H9 (cell line): ENCODE data around the gene SPEM3. TPM values are rescaled to one million over a fixed set of nuclear protein-coding genes. Genes with fewer than 3 reads are reported as not detected.

Source experiments
- DNase-seq: peaks from one replicate; pipeline ENCODE4 v3.0.0-alpha.2; 2017
- H2AFZ ChIP-seq: one replicate; pipeline ENCODE4 v1.6.1; 2013; ENCODE audit warnings: mild to moderate bottlenecking, low read length, control low read depth, moderate library complexity
- H2AK5ac ChIP-seq: 2 replicates; pipeline ENCODE4 v1.6.1; 2013; ENCODE audit warnings: low read length, control low read depth, mixed read lengths; ENCODE audit not compliant: insufficient read length
- H2BK120ac ChIP-seq: one replicate; pipeline ENCODE4 v1.6.1; 2013; ENCODE audit warnings: low read depth, mild to moderate bottlenecking, low read length, control low read depth, inconsistent platforms; ENCODE audit not compliant: poor library complexity, severe bottlenecking
- H2BK12ac ChIP-seq: 2 replicates; pipeline ENCODE4 v1.6.1; 2013; ENCODE audit warnings: low read length, control low read depth, mixed read lengths, low read depth; ENCODE audit not compliant: insufficient read length
- H2BK15ac ChIP-seq: 2 replicates; pipeline ENCODE4 v1.6.1; 2013; ENCODE audit warnings: low read depth, low read length, control low read depth
- H2BK20ac ChIP-seq: one replicate; pipeline ENCODE4 v1.6.1; 2013; ENCODE audit warnings: low read depth, mild to moderate bottlenecking, low read length, control low read depth, inconsistent platforms; ENCODE audit not compliant: poor library complexity, severe bottlenecking
- H2BK5ac ChIP-seq: 2 replicates; pipeline ENCODE4 v1.6.1; 2013; ENCODE audit warnings: low read length, control low read depth, mixed read lengths; ENCODE audit not compliant: insufficient read length
- H3K14ac ChIP-seq: 2 replicates; pipeline ENCODE4 v1.6.1; 2013; ENCODE audit warnings: low read length, control low read depth; ENCODE audit not compliant: insufficient read depth
- H3K18ac ChIP-seq: 2 replicates; pipeline ENCODE4 v1.6.1; 2013; ENCODE audit warnings: low read depth, mild to moderate bottlenecking, mixed read lengths, low read length, control low read depth; ENCODE audit not compliant: insufficient read length
- H3K23ac ChIP-seq: 2 replicates; pipeline ENCODE4 v1.6.1; 2013; ENCODE audit warnings: low read length, control low read depth, mixed read lengths, low read depth; ENCODE audit not compliant: insufficient read length
- H3K23me2 ChIP-seq: 2 replicates; pipeline ENCODE4 v1.6.1; 2013; ENCODE audit warnings: low read depth, mild to moderate bottlenecking, mixed read lengths, low read length, control low read depth; ENCODE audit not compliant: insufficient read length, poor library complexity, severe bottlenecking
- H3K27ac ChIP-seq: 2 replicates; pipeline ENCODE4 v1.5.1; 2013; ENCODE audit warnings: low read length, control low read depth, mixed read lengths, low read depth; ENCODE audit not compliant: insufficient read length
- H3K27me3 ChIP-seq: 2 replicates; pipeline ENCODE4 v1.6.1; 2013; ENCODE audit warnings: low read length, control low read depth, inconsistent platforms; ENCODE audit not compliant: insufficient read depth
- H3K4ac ChIP-seq: 2 replicates; pipeline ENCODE4 v1.6.1; 2013; ENCODE audit warnings: low read depth, mild to moderate bottlenecking, control low read depth, inconsistent platforms, low read length, moderate library complexity
- H3K4me1 ChIP-seq: 2 replicates; pipeline ENCODE4 v1.6.1; 2013; ENCODE audit warnings: low read length, control low read depth, inconsistent platforms; ENCODE audit not compliant: insufficient read depth
- H3K4me2 ChIP-seq: 2 replicates; pipeline ENCODE4 v1.6.1; 2013; ENCODE audit warnings: low read length, control low read depth, mixed read lengths; ENCODE audit not compliant: insufficient read length, insufficient read depth
- H3K56ac ChIP-seq: 2 replicates; pipeline ENCODE4 v1.6.1; 2013; ENCODE audit warnings: low read depth, mild to moderate bottlenecking, mixed read lengths, low read length, control low read depth; ENCODE audit not compliant: insufficient read length
- H3K79me1 ChIP-seq: 2 replicates; pipeline ENCODE4 v1.6.1; 2013; ENCODE audit warnings: low read depth, mild to moderate bottlenecking, moderate library complexity, low read length, control low read depth, inconsistent platforms; ENCODE audit not compliant: insufficient read depth, poor library complexity, severe bottlenecking
- H3K79me2 ChIP-seq: 2 replicates; pipeline ENCODE4 v1.6.1; 2013; ENCODE audit warnings: low read length, control low read depth, inconsistent platforms; ENCODE audit not compliant: insufficient read depth
- H3K9ac ChIP-seq: 2 replicates; pipeline ENCODE4 v1.6.1; 2013; ENCODE audit warnings: low read length, control low read depth, mixed read lengths; ENCODE audit not compliant: insufficient read length; ENCODE audit errors: extremely low read depth
- H3K9me3 ChIP-seq: one replicate; pipeline ENCODE4 v1.6.1; 2013; ENCODE audit warnings: low read depth, low read length, inconsistent platforms; ENCODE audit not compliant: control insufficient read depth
- H3T11ph ChIP-seq: one replicate; pipeline ENCODE4 v1.6.1; 2013; ENCODE audit warnings: mild to moderate bottlenecking, low read length, control low read depth, inconsistent platforms
- H4K20me1 ChIP-seq: one replicate; pipeline ENCODE4 v1.6.1; 2013; ENCODE audit not compliant: control insufficient read depth, insufficient read length, insufficient read depth
- H4K5ac ChIP-seq: 2 replicates; pipeline ENCODE4 v1.6.1; 2013; ENCODE audit warnings: low read depth, mild to moderate bottlenecking, mixed read lengths, low read length, control low read depth; ENCODE audit not compliant: insufficient read length
- H4K8ac ChIP-seq: replicated peaks from 2 replicates; pipeline ENCODE4 v1.6.1; 2013; ENCODE audit warnings: low read length, control low read depth, mixed read lengths, low read depth; ENCODE audit not compliant: insufficient read length
- H4K91ac ChIP-seq: 2 replicates; pipeline ENCODE4 v1.6.1; 2013; ENCODE audit warnings: low read depth, mild to moderate bottlenecking, moderate library complexity, mixed read lengths, low read length, control low read depth; ENCODE audit not compliant: insufficient read length
- H3K27ac Mint-ChIP-seq, 3 experiments: 2 replicates in 2 of 3; 3 replicates in 1 of 3; pipeline ENCODE4 v1.8.0; 2020 to 2021; ENCODE audit warnings: mixed read lengths in 3 of 3, mild to moderate bottlenecking in 1 of 3, moderate library complexity in 1 of 3
- H3K27me3 Mint-ChIP-seq: 2 replicates; pipeline ENCODE4 v1.8.0; 2021; ENCODE audit warnings: low read depth, mild to moderate bottlenecking, moderate library complexity, mixed read lengths
- H3K36me3 Mint-ChIP-seq, 3 experiments: 2 replicates in 2 of 3; 3 replicates in 1 of 3; pipeline ENCODE4 v1.8.0; 2020 to 2021; ENCODE audit warnings: low read depth in 3 of 3, mixed read lengths in 3 of 3; ENCODE audit not compliant: insufficient read depth in 1 of 3
- H3K4me1 Mint-ChIP-seq, 2 experiments: 2 replicates each; pipeline ENCODE4 v1.8.0; 2020; ENCODE audit warnings: mixed read lengths in 2 of 2
- H3K4me3 Mint-ChIP-seq, 2 experiments: 2 replicates in 1 of 2; 3 replicates in 1 of 2; pipeline ENCODE4 v1.8.0; 2020 to 2021; ENCODE audit warnings: mild to moderate bottlenecking in 2 of 2, mixed read lengths in 2 of 2, moderate library complexity in 1 of 2
- H3K9me3 Mint-ChIP-seq, 2 experiments: 2 replicates in 1 of 2; 3 replicates in 1 of 2; pipeline ENCODE4 v1.8.0; 2020; ENCODE audit warnings: mild to moderate bottlenecking in 2 of 2, mixed read lengths in 2 of 2, moderate library complexity in 1 of 2
- WGBS: extraction: QIAGEN DNeasy Blood & Tissue Kit; methylation state at CpG from one replicate; pipeline ENCODE4 v1.1.7; 2013; ENCODE audit warnings: missing lambda C conversion rate, low lambda C conversion rate, mixed read lengths; ENCODE audit not compliant: insufficient read length; ENCODE audit errors: extremely low coverage; 5-methylcytosine and 5-hydroxymethylcytosine counted together
- total RNA-seq: library from RNA; stranded (reverse); gene quantifications from 2 replicates; pipeline ENCODE4 v1.2.1, GENCODE V29; 2021
- TF ChIP-seq, protein P1 (sequence below): fragments of 200-600 bp; sonication (generic); conservative IDR thresholded peaks from 3 replicates; pipeline ENCODE4 v1.8.0; 2021; ENCODE audit warnings: antibody characterized with exemption, mild to moderate bottlenecking

Gene SPEM3
- total RNA-seq, 1 experiment from 2014 or later: not detected

DNA sequence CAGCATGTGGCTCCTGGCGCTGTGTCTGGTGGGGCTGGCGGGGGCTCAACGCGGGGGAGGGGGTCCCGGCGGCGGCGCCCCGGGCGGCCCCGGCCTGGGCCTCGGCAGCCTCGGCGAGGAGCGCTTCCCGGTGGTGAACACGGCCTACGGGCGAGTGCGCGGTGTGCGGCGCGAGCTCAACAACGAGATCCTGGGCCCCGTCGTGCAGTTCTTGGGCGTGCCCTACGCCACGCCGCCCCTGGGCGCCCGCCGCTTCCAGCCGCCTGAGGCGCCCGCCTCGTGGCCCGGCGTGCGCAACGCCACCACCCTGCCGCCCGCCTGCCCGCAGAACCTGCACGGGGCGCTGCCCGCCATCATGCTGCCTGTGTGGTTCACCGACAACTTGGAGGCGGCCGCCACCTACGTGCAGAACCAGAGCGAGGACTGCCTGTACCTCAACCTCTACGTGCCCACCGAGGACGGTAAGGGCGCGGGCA, 20.4 kb upstream of the SPEM3 start:
- Histone ChIP-seq H2BK20ac (no peak overlapping the region), H3K23ac (no peak overlapping the region), H3K23me2 (peaks cover 5% of the 10 kb centered on the region), H3K9ac (no peak overlapping the region), H3K14ac (no peak overlapping the region), H3K18ac (no peak overlapping the region), H2BK120ac (no peak overlapping the region), H3K27ac (no peak overlapping the region), H4K5ac (no peak overlapping the region), H2BK5ac (no peak overlapping the region), H3K27me3 (no peaks in the 10 kb centered on the region), H2BK12ac (no peak overlapping the region), H3K56ac (no peak overlapping the region), H2AFZ (no peak overlapping the region), H2AK5ac (no peak overlapping the region), H3K4ac (no peak overlapping the region), H3K9me3 (no peaks in the 10 kb centered on the region), H4K20me1 (no peaks in the 10 kb centered on the region), H3K4me1 (no peaks in the 10 kb centered on the region; the same call in 1 of the 2 replicates), H3K79me1 (no peaks in the 10 kb centered on the region), H4K91ac (no peak overlapping the region), H3K79me2 (no peaks in the 10 kb centered on the region), H4K8ac (no peak overlapping the region), H3T11ph (no peak overlapping the region), H3K4me2 (no peak overlapping the region), H2BK15ac (no peak overlapping the region; the same call in 1 of the 2 replicates)
- H3K4me1 Mint-ChIP-seq: peaks cover 18 to 38% of the 10 kb centered on the region in 2 experiments
- peaks cover 16 to 36% (median 27%) of the 10 kb centered on the region in 3 experiments for H3K36me3 Mint-ChIP-seq
- H3K9me3 Mint-ChIP-seq: peaks cover 0 to 2% of the 10 kb centered on the region in 2 experiments; a peak in 1 of 5 replicates
- H3K27me3 Mint-ChIP-seq: no peaks in the 10 kb centered on the region
- TF ChIP-seq, protein P1, sequence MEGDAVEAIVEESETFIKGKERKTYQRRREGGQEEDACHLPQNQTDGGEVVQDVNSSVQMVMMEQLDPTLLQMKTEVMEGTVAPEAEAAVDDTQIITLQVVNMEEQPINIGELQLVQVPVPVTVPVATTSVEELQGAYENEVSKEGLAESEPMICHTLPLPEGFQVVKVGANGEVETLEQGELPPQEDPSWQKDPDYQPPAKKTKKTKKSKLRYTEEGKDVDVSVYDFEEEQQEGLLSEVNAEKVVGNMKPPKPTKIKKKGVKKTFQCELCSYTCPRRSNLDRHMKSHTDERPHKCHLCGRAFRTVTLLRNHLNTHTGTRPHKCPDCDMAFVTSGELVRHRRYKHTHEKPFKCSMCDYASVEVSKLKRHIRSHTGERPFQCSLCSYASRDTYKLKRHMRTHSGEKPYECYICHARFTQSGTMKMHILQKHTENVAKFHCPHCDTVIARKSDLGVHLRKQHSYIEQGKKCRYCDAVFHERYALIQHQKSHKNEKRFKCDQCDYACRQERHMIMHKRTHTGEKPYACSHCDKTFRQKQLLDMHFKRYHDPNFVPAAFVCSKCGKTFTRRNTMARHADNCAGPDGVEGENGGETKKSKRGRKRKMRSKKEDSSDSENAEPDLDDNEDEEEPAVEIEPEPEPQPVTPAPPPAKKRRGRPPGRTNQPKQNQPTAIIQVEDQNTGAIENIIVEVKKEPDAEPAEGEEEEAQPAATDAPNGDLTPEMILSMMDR: no peak
- H3K4me3 Mint-ChIP-seq: no peak overlapping the region
- no CpG with 5 or more reads among the region's 58 CpGs for WGBS
- H3K27ac Mint-ChIP-seq: no peak overlapping the region
- no peak for DNase-seq
